Memory B cell (primary cell): ENCODE results near the gene UNKL.

Experiments used
- ATAC-seq: fragments of 150-1000 bp; cut with Tn5 transposase; 2 replicates; pipeline ENCODE4 v1.10.0; 2021; ENCODE audit warnings: low read depth, mild to moderate bottlenecking, moderate library complexity
- DNase-seq, 2 donors: peaks; one replicate each; pipeline ENCODE4 v3.0.0; 2022; ENCODE audit warnings: low spot score in 2 of 2
- H3K27ac Mint-ChIP-seq: one replicate; pipeline ENCODE4 v1.8.0; 2022; ENCODE audit warnings: mild to moderate bottlenecking, moderate library complexity, mixed read lengths
- H3K27me3 Mint-ChIP-seq: one replicate; pipeline ENCODE4 v1.8.0; 2022; ENCODE audit warnings: mixed read lengths
- H3K36me3 Mint-ChIP-seq: one replicate; pipeline ENCODE4 v1.8.0; 2022; ENCODE audit warnings: mild to moderate bottlenecking, mixed read lengths
- H3K4me1 Mint-ChIP-seq: one replicate; pipeline ENCODE4 v1.8.0; 2022; ENCODE audit warnings: mixed read lengths
- H3K4me3 Mint-ChIP-seq: one replicate; pipeline ENCODE4 v1.8.0; 2022; ENCODE audit warnings: mild to moderate bottlenecking, moderate library complexity, mixed read lengths
- H3K9me3 Mint-ChIP-seq: one replicate; pipeline ENCODE4 v1.8.0; 2022; ENCODE audit warnings: mixed read lengths

The UNKL gene

DNA sequence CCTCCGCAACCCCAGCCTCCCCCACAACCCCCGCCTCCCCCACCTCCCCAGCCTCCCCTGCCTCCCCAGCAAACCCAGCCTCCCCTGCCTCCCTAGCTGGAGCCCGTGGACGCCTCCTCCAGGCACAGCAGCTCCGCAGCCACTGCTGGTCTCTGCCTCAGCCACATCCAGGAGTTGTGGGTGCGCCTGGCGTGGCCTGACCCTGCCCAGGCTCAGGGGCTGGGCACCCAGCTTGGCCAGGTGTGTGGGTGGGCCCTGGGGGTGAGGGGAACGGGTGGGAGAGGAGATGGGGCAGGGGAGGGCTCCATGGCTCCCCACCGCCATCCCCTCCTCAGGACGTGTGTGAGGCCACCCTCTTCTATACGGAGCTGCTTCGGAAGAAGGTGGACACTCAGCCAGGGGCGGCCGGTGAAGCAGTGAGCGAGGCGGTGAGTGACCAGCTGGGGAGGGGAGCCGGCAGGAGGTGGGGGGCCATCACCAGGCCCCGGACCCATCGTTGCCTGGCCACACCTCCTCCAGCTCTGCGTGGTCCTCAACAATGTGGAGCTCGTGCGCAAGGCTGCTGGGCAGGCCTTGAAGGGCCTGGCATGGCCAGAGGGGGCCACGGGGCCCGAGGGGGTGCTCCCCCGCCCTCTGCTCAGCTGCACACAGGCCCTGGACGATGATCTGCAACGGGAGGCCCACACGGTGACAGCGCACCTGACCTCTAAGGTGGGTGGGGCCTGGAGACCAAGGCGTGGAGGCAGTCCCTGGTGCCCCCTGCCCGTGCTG lies 68.7 kb downstream of the UNKL start:
- DNase-seq (no peak), ATAC-seq (no peak)
- Mint-ChIP-seq H3K27ac (no peak overlapping the region), H3K36me3 (peaks cover 8% of the 10 kb centered on the region), H3K9me3 (no peaks in the 10 kb centered on the region), H3K4me1 (peaks cover 20% of the 10 kb centered on the region), H3K27me3 (no peaks in the 10 kb centered on the region), H3K4me3 (no peak overlapping the region)

DNA sequence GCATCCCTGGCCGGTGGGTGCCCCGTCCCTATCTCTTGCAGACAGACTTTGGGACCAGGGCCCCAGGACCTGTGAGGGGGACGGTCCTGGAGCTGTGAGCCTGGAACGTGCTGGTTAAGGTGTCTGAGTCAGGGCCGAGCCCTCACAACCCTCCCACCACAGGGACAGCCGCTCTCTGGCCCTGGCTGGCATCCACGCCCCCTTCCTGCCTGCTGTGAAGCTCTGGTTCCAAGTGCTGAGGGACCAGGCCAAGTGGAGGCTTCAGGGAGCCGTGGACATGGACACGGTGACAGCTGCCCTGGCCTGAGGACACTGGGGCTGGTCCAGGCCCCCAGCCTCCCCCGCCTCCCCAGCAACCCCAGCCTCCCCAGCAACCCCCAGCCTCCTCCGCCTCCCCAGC lies 69.4 kb downstream of the UNKL start:
- H3K9me3 Mint-ChIP-seq, result no peaks in the 10 kb centered on the region
- H3K27me3 Mint-ChIP-seq, result no peaks in the 10 kb centered on the region
- peaks cover 17% of the 10 kb centered on the region for H3K4me1 Mint-ChIP-seq
- ATAC-seq (no peak), DNase-seq (peak in 1 of 2 donors; percentile 17)
- no peak overlapping the region for H3K4me3 Mint-ChIP-seq
- no peak overlapping the region for H3K27ac Mint-ChIP-seq
- peaks cover 7% of the 10 kb centered on the region for H3K36me3 Mint-ChIP-seq

DNA sequence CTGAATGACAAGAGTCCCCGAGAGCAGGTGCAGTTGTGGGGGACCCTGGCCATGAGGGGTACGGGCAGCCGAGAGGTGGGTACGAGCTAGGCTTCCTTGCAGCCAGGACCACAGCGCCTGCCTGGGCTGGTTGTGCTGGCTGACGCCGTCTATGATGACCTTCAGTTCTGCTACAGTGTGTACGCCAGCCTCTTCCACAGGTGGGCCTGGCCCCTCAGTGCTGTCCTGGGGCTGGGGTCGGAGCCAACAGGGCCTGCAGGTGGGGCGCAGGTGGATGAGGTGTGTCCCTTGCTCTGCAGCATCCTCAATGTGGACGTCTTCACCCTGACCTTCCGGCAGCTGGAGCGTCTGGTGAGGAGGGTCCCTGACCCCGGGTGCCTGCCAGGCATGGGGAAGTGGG lies 70.0 kb downstream of the UNKL start:
- ATAC-seq (no peak), DNase-seq (peak in 1 of 2 donors; percentile 14)
- no peaks in the 10 kb centered on the region for H3K27me3 Mint-ChIP-seq
- H3K9me3 Mint-ChIP-seq, result no peaks in the 10 kb centered on the region
- H3K27ac Mint-ChIP-seq, result peak overlapping the region; percentile 62
- peaks cover 7% of the 10 kb centered on the region for H3K36me3 Mint-ChIP-seq
- H3K4me3 Mint-ChIP-seq, result no peak overlapping the region
- H3K4me1 Mint-ChIP-seq, result peaks cover 17% of the 10 kb centered on the region

DNA sequence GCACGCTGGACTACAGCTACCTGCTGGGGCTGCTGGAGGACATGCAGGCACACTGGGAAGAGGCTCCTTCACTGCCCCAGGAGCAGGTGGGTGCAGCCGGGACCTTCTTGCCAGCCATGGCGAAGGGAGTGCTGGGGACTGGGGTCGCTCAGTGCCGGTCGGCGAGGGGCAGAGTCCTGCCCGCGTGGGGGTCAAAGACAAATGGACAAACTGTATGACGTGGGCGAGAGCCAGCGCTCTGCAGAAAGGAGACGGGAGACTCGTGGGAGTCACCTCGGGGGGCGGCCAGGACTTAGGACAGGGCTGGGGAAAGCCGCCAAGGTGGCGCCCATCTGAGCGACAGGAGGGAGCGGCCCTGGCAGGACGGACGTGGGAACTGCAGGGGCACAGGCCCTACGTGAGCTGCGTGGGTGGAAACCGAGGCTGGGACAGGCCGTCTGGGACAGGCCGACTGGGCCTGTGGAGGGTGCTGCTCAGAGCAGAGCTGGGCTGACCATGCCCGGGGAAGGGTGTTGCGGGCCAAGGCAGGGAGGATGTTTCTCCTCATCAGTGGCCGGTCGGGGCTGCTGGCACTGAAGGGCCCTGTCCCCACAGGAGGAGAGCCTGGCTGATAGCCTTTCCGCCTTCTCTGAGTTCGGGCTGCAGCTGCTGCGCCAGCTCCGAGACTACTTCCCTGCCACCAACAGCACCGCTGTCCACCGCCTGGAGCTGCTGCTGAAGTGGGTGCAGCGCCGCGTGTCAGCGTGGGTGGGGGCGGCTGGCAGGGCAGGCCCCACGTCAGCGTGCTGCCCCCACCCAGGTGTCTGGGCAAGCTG lies 70.9 kb downstream of the UNKL start:
- DNase-seq, result peak in 1 of 2 donors; percentile 20
- Mint-ChIP-seq H3K36me3 (peaks cover 5% of the 10 kb centered on the region), H3K4me1 (peaks cover 17% of the 10 kb centered on the region), H3K4me3 (peak overlapping the region; percentile 49), H3K27me3 (no peaks in the 10 kb centered on the region), H3K9me3 (no peaks in the 10 kb centered on the region), H3K27ac (peak overlapping the region; percentile 73)
- ATAC-seq, result no peak

DNA sequence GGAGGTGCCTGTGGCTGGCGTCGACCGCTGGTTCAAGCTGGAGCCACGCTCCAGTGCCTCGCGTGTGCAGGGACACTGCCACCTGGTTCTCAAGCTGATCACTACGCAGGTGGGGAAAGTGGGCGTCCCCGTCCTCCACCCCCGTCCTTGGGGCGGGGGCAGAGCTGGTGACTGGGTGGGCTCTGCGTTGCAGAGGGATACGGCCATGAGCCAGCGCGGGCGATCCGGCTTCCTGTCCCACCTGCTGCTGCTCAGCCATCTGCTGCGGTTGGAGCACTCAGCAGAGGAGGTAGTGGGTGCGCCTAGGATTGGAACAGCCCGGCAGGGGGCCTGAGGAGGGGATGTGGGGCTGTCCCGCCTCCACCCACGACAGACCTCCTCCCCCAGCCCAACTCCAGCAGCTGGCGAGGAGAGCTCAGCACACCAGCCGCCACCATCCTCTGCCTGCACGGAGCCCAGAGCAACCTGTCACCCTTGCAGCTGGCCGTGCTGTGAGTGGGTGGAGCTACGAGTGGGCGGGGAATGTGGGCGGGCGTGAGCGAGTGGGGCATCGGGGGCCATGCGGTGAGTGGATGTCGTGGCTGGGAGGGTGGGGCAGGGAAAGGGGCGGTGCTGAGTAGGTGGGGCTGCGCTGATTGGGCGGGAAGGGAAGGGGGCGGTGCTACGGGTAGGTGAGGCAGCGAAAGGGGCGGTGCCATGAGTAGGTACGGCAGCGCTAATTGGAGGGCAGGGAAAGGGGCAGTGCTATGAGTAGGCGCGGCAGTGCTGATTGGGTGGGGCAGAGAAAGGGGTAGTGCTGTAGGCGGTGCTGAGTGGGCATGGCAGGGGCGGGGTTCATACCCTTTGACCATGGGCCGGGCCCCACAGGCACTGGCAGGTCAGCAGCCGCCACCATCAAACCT lies 71.7 kb downstream of the UNKL start:
- H3K27ac Mint-ChIP-seq, result peak overlapping the region; percentile 73
- peaks cover 17% of the 10 kb centered on the region for H3K4me1 Mint-ChIP-seq
- ATAC-seq (peak; percentile 78), DNase-seq (peak; percentile 92 to 97)
- H3K4me3 Mint-ChIP-seq, result peak overlapping the region; percentile 49
- peaks cover 5% of the 10 kb centered on the region for H3K36me3 Mint-ChIP-seq
- H3K27me3 Mint-ChIP-seq, result no peaks in the 10 kb centered on the region
- no peaks in the 10 kb centered on the region for H3K9me3 Mint-ChIP-seq

DNA sequence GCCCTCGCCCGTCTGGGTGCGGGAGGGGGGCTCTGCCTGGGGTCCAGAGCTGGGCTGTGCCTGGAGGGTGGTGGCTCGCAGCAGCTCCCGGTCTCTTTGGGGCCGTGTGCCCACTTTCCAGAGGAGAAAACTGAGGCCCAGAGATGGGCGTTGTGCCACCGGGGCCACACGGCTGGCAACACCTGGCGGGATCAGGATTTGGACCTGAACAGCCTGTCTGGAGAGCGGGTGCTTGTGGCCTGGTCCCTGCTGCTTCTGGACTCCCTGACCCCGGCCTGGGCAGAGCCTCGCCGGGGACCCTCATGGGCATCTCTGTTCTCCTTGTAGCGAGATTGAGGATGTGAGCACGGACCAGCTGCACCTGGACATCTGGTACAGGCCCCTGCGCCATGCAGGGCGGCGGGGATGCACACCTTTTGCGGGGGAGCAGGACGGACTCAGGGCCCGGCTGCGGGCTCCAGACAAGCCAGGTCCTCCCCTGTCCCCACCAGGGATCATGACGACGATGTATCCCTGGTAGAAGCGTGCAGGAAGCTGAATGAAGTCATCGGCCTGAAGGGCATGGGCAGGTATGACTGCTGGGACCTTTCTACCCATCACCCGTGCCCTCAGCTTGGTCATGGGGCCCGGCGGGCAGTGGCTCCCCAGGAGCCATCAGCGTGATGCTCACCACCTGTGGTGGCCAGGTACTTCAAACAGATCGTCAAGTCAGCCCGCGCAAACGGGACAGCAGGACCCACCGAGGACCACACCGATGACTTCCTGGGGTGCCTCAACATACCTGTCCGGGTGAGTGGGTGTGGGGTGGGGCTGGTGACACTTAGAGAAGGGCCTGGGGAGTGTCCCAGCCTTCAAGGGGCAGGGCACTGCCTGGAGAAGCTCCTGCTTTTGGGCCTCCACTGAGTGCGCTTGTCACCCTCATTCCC lies 72.7 kb downstream of the UNKL start:
- H3K36me3 Mint-ChIP-seq, result peaks cover 3% of the 10 kb centered on the region
- peak overlapping the region; percentile 49 for H3K4me3 Mint-ChIP-seq
- no peaks in the 10 kb centered on the region for H3K27me3 Mint-ChIP-seq
- DNase-seq (no peak), ATAC-seq (no peak)
- H3K27ac Mint-ChIP-seq, result peak overlapping the region; percentile 73
- peaks cover 17% of the 10 kb centered on the region for H3K4me1 Mint-ChIP-seq
- H3K9me3 Mint-ChIP-seq, result no peaks in the 10 kb centered on the region

DNA sequence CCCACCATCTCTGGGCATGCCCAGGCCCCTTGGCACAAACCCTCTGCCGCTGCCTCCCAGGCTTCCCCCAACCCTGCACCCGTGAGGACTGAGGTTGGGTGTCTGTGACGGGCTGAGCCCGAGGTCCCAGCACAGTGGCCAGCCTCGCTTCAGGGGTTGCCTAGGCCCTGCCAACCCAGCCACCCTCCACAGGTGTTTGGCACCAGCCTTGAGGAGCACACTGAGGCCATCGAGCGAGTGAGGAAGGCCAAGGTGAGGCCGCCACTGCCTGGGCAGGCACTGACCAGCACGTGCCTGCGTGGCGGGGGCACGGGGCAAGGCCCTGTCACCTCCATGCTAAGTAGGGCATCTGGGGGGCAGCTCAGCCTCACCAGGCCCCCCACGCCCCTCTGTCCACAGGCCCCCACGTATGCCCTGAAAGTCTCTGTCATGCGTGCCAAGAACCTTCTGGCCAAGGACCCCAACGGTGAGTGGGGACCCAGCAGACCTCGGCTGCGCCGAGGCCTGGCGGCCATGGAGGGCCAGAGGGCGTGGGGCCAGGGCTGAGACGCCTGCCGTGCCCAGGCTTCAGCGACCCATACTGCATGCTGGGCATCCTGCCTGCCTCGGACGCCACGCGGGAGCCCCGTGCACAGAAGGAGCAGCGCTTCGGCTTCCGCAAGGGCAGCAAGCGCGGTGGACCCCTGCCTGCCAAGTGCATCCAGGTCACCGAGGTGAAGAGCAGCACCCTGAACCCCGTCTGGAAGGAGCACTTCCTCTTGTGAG lies 73.6 kb downstream of the UNKL start:
- peak overlapping the region; percentile 17 for H3K27ac Mint-ChIP-seq
- no peaks in the 10 kb centered on the region for H3K9me3 Mint-ChIP-seq
- no peaks in the 10 kb centered on the region for H3K27me3 Mint-ChIP-seq
- ATAC-seq, result no peak
- peak overlapping the region; percentile 32 for H3K4me3 Mint-ChIP-seq
- peak in 1 of 2 donors; percentile 19 for DNase-seq
- peaks cover 3% of the 10 kb centered on the region for H3K36me3 Mint-ChIP-seq
- H3K4me1 Mint-ChIP-seq, result peaks cover 17% of the 10 kb centered on the region

DNA sequence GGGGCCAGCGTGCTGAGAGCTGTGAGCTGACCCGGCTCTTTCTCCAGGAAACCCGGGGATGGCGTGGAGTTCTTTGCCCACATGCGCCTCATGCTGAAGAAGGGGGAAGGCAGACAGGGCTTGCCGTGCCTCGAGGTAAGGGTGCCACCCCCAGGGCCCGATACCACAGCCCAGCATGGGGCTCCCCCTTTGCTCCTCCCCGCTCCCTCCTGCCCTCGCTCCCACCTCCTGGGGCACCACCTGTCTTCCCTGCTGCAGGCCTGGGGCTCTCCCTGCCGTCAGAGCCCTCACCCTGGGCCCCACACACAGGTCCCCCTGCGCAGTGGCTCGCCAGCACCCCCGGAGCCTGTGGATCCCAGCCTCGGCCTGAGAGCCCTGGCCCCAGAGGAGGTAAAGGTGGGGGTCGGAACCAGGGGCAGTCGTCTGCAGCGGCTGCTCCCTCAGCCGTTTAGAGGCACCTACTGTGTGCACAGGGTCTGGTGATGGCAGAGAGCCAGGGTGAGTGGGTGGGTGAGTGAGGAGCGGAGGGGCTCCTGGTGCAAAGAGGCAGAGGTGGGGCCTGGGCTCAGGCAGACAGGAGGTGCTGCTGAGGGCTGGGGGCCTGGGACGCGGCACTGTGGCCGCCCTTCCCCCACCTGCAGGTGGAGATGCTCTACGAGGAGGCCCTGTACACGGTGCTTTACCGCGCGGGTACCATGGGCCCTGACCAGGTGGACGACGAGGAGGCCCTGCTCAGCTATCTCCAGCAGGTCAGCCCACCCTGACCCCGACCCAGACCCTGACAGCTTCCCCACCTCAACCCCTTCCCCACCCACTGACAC lies 75.4 kb downstream of the UNKL start:
- peaks cover 20% of the 10 kb centered on the region for H3K4me1 Mint-ChIP-seq
- H3K4me3 Mint-ChIP-seq, result no peak overlapping the region
- H3K9me3 Mint-ChIP-seq, result no peaks in the 10 kb centered on the region
- peaks cover 3% of the 10 kb centered on the region for H3K36me3 Mint-ChIP-seq
- no peak for ATAC-seq
- no peak overlapping the region for H3K27ac Mint-ChIP-seq
- no peaks in the 10 kb centered on the region for H3K27me3 Mint-ChIP-seq
- DNase-seq, result peak in 1 of 2 donors; percentile 15

DNA sequence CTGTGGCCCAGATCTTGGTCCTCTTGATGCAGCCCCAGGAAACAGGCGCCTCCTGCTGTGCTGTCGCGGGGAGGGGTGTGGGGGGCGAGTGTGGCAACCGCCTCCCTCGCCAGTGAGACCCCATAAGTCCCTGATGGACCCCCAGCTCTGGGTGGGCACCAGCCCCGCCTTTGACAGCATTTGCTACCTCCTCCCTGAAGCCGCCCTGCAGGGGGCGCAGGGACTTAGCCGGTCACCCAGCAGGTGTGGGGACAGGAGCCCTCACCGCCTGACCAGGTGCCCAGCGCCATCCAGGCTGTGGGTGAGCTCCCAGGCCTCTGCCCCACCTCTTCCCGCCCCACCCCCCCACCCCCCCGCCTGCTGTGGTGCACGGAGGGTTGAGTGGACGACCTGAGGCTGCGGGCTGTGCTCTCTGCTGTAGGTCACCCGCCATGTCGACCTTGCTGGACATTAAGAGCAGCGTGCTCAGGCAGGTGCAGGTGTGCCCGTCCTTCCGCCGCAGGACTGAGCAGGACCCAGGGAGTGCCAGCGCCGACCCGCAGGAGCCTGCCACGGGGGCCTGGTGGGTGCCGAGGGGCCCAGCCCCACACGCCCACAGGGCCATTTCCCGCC lies 76.3 kb downstream of the UNKL start:
- Mint-ChIP-seq H3K4me1 (peaks cover 18% of the 10 kb centered on the region), H3K9me3 (no peaks in the 10 kb centered on the region), H3K4me3 (no peak overlapping the region), H3K27me3 (no peaks in the 10 kb centered on the region), H3K27ac (no peak overlapping the region), H3K36me3 (peaks cover 2% of the 10 kb centered on the region)
- DNase-seq (peak in 1 of 2 donors; percentile 50), ATAC-seq (no peak)

DNA sequence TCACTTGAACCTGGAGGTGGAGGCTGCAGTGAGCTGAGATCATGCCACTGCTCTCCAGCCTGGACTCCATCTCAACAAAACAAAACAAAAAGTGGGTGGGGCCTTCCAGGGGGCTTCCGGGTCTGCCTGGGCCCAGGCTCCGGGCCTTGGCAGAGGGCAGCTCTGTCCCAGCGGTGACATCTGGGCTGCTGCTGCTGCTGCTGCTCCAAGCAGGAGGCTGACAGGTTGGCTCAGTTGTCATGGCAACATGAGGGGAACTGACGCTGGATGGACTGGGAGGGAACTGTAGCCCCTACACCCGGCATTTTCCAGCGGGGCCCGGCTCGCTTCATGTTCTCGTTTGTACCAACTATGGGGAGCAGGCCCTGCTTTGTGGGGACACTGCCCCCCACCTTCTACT lies 77.0 kb downstream of the UNKL start:
- ATAC-seq (no peak), DNase-seq (peak in 1 of 2 donors; percentile 20)
- Mint-ChIP-seq H3K4me1 (peaks cover 11% of the 10 kb centered on the region), H3K27ac (no peak overlapping the region), H3K4me3 (no peak overlapping the region), H3K9me3 (no peaks in the 10 kb centered on the region), H3K36me3 (no peaks in the 10 kb centered on the region), H3K27me3 (no peaks in the 10 kb centered on the region)

DNA sequence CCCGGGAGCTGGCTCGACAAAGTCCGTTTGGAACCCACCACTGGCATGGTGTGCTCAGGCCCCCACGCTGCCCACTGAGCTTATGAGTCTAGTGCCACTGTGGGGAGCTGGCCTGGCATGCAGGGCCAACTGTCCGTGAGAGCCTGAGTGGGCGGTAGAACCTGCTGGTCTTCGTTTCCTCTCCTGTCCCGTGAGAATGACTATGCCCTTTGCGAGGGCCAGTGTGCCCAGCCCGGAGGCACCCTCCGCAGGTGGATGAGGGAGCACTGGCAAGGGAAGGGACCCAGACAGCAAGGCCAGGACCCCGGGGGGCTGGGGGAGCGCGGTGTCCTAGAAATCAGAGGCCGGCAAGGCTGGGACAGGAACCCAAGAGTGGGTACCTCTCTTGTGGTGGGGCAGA lies 77.9 kb downstream of the UNKL start:
- no peaks in the 10 kb centered on the region for H3K36me3 Mint-ChIP-seq
- no peaks in the 10 kb centered on the region for H3K27me3 Mint-ChIP-seq
- peak overlapping the region; percentile 14 for H3K27ac Mint-ChIP-seq

More for the DNA sequence above, 77.9 kb downstream of the UNKL start:
- Mint-ChIP-seq H3K4me1 (peaks cover 8% of the 10 kb centered on the region), H3K4me3 (no peak overlapping the region), H3K9me3 (no peaks in the 10 kb centered on the region)
- DNase-seq, result peak in 1 of 2 donors; percentile 22
- ATAC-seq, result no peak
